CD4-positive, alpha-beta T cell treated with Interleukin-6 at 100 ng/mL for 8 hours (primary cell): Measurements from ENCODE around the gene USP13.

Experiments
- DNase-seq: peaks from one replicate; pipeline ENCODE4 v3.0.0-alpha.2; 2020; ENCODE audit warnings: mixed read lengths, low spot score

Gene USP13

DNA sequence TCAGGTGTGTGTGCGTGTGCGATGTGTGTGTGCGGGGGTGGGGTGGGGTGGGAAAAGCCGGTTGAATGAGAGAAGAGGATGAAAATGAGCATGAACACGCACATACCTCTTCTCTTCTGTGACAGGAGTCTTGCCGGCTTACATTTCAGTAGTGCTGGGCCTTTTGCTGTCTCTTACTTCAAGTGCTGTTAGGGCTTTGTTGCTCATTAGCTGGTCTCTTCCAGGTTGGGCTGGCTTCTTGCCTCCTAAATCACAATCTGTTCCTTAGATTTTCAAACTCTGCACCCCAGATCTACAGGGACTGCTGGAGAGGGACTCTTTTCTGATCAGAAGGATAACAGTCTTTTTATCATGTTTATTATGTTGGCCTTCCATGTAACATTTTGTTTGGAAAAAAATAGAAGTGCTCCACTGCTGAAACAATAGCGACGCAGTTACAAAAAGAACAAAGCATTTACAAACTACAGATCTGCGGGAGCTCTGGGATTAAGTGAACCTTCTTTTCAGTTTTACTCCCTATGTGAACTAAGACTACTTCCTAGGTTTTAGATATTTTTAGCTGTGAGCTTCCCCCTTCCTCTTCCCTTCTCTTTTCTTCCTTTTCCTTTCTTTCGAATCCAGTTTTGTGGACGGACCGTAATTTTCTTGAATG, 48.5 kb downstream of the USP13 start:
- DNase-seq = no peak

DNA sequence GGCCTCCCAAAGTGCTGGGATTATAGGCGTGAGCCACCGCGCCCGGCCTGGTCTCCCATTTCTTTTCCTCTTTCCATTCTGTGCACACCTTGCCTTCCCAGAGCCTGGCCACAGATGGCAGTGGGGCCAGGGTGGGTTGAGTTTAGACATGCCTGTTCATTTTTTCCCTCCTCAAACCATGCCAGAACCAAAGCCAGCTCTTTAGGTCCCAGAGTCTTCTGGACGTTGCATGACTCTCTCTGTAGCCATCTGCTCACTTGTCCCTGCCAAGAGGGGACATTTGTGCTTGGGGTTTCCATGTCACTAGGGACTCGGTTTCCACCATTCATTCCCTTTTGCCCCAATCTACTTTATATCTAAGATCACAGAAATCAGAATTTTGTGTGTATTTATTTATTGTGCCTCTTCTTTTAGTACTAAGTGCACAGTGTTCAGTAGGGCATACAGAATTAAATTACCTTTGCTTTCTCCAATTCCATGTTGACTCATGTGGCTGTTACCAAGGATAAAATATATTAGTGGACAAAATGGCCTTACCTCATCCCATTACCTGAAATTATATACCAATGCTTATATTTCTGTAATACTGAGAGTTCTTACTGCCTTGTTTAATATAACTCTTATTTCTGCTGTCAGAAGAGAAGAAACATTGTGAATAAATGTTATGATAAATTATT, 49.6 kb downstream of the USP13 start:
- DNase-seq = no peak

DNA sequence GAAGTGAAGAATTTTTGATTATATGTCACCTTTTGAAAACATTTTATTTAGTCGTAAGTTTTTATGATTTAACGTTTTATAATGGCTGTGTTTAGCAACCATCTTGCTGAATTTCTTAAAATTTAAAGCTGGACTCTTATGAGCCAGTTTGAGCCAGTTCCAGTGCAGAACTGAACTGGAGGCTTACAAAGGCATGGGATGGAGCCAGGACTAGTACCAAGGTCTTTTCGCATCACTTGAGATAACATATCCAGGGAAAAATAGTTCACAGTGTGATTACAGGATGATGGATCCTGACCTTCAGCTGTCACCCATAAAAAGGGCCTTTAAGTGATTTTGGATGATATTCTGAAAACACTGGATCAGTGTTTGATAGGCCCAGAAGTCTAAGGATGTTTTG, 51.0 kb downstream of the USP13 start:
- DNase-seq = no peak

DNA sequence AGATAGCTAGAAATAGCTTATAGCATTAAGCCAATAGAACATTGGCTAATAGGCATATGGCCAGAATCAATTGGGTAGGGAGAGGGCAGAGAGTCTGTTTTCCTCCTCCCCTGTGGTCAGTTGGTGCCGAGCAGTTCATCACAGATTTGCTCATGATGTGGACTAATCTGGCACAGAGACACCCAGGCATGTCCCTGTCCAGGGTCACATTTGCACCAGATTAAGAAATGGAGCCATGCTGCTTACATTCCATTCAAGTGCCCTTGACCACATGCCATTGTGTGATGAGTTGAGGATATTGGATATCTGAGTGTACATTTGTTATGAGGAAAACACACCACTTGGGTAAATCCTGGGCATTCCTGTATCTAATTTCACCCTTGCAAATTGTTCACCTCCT, 53.4 kb downstream of the USP13 start:
- DNase-seq = no peak

DNA sequence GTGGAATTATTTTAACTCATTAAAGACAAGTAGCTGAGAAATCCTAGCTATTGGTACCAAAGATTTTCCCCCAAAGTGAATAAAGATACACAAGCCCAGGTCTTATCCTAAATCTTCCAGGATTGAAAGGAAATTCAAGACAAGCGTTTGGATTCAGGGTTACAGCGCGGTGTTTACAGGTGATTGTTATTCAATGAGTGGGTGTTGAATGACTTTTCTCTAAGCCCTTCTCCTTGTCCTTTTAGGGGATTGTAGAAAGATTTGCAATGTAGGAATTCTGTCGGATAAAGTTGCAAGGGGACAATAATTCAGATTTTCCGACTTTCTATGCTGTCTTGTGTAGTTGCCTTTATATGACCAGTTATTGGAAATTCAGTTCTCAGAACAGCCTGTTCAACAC, 57.2 kb downstream of the USP13 start:
- DNase-seq = no peak

DNA sequence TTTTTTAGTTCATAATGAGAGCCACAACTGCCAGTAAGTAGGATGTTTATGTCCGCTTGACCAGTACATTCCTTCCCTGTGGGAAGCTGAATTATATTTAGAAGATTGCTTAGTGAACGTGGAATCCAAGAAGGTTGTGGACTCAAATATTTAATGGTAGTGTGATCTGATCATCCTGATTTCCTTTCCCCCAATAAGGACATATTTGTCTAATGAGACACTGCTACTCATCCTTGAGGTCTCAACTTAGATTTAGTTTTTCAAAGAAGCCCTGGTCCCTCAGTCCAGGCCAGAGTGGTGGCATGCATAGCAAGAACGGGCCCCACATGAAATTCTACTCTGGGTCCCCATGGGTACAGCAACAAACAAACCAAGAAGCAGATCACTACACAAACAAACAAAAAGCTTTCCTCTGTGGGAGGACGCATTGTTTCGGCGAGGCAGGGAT, 60.8 kb downstream of the USP13 start:
- no peak for DNase-seq

DNA sequence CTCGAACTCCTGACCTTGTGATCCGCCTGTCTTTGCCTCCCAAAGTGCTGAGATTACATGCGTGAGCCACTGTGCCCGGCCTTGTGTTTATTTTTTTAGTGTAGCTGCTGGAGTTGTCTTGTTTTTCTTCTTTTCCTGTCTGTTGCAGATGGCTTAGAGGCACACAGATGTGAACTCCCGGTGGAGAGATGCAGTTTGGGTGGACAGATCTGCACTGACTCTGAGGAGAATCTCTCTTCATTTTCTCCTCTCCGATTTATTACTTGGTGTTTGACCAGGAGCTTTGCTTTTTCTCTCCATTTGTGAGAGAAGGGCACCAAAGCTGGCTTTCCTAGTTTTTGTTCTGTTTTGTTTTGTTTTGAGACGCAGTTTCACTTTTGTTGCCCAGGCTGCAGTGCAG, 62.7 kb downstream of the USP13 start:
- no peak for DNase-seq

DNA sequence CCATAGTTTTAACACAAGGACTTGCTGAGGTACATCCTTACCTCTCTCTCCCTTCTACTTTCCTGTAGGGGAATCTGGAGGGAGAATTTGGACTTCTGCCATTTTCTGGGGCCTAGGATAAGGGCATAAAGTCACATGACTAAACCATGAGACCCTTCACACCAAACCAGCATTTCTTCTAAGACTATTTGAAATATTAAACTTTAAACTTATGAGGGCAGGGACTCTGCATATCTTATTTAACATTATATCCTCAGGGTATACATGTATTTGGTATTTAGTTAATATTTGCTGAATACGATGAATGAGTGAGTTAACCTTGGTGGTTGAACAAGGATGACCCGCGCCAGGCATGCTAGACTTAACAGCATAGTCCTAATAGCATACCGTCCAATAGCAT, 63.4 kb downstream of the USP13 start:
- no peak for DNase-seq

DNA sequence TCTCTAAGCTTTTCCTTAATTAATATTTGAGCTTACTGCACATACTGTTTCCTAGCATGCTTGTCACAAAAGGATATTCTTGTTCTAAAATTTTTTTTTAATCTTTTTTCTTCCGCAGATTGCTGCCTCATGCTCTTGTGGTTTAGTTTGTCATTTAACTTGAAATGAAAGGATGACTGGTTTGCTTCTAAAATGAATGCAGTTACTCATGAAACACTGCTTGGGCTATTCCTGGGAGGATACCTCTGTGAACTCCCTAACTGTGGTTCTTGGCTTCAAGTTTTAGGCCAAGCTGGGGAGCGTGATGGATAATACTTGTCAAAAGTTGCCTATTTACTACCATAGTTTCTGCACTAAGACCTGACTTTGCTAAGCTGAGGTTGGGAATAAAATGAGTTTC, 64.0 kb downstream of the USP13 start:
- DNase-seq = no peak

DNA sequence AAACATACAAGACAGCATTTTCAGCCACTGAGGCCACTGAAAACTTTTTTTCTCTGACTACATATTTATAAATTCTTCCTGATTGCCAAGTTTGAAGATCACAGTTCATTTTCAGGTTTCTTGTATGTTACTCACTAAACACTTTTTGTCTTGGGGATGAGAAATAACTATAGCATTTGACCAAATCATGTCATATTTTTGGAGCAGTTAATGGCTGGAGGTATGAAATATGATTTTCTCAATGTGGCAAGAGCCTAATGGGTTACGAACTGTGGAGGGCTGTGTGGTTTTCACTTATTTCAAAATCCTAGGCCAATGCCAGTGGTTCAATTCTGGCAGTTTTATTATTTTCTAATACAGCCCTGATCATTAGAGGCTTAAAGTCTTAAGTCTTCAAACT, 64.4 kb downstream of the USP13 start:
- DNase-seq = no peak

DNA sequence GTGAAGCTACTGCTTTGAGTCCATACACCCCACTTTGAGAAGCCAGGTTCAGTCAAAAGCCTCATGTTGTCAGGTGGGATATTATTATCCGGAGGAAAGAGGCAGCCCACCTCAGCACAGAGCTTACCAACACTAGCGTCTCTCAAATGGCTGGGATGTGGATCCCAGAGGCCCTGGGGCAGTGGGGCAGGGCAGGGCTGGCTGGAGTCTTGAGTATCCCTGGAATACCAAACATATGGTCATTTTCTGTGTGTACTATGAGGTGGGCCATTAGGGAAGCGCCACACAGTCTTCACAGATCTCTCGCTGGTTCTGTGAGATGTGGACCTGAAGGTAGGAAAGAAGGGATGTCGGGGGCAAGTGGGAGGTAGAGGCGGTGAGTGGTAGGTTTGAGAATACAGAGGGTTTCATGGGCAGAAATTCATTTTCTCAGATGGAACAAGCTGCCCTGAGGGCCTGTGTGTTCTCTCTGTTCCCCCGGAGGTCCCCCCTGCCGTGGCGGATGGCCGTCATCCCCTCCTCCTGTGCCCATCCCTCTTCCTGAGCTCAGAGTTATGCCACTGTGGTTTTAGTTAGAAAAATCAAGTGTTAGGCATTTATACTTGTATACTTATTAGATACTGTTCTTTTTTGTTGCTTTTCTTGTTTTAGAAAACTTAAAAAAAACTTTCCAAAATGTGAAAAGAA, 66.4 kb downstream of the USP13 start:
- no peak for DNase-seq

DNA sequence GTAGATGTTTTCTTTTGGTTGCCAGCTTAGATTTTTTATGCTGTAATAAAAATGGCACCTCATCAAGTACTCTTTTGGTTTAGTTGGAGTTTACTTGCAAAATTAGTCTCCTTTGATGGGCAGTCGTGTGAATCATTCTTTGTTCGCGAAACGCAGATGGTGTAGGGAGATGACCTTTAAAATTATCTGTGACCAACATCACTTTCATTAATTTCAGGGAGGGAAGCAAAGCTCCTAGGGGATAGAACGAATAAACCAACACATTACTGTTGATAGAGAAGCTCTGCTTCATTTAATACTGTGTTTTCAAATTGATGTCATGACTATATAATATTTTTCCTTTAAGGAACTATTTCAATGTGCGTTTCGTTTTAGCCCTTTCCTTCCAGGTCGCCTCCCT, 67.4 kb downstream of the USP13 start:
- DNase-seq = no peak

DNA sequence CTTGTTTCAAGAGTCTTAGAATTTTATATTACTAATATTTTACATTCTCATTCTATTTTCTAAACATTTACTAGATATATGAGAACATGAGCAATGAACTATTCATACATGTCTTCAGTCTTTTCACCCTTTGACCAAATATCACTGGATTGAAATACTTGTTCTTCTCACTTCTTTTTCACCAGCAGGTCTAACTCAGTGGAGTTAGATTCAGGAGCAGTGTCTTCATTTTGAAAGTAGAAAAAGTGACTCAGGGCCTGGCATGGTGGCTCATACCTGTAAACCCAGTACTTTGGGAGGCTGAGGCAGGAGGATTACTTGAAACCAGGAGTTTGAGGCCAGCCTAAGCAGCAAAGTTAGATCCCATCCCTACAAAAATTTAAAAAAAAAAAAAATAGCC, 70.8 kb downstream of the USP13 start:
- no peak for DNase-seq

DNA sequence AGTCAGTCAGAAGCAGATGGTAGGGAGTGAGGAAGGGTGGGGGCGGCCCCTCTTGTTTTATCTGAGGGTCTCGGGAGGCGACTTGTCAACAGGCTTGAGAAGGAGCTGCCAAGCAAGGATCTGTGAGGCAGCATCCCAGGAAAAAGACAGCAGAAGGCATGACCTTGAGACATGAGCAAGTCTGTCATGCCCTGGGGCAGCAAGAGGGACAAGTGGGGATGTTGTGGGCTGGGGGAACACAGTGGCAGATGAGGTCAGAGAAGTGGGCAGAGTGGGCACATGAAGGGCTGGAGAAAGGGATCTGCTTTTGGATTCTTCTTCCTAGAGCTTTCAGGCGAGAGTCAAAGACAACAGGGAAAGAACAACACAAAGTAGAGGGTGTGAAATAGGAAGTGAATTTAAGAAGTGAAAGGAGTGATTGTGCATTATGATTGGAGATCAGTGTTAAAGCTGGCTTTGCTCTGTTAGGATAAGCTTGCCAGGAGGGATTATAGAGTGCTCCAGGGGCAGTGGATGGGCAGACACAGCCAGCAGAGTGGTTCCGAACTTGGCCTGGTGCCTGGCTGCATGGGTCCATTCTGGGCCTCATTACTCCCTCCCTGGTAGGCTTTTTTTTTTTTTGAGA, 73.3 kb downstream of the USP13 start:
- no peak for DNase-seq

DNA sequence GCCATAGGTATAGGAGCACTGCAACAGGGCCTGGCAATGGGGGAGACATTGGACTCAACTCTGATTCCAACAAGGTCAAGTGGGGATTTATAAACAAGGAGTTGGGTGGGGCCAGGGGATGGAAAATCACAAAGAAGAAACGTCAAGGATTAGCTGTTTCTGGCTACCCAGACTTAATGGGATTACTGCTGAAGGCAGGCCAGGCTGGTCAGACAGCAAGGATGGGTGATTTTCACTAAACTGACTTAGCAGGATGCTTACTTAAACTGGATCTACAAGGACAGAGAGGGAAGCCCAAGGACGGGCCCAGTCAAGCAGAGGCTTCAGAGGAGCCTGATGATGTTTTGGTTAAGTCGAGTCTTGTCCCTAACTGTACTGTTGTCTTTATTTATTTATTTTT, 76.2 kb downstream of the USP13 start:
- DNase-seq = no peak

DNA sequence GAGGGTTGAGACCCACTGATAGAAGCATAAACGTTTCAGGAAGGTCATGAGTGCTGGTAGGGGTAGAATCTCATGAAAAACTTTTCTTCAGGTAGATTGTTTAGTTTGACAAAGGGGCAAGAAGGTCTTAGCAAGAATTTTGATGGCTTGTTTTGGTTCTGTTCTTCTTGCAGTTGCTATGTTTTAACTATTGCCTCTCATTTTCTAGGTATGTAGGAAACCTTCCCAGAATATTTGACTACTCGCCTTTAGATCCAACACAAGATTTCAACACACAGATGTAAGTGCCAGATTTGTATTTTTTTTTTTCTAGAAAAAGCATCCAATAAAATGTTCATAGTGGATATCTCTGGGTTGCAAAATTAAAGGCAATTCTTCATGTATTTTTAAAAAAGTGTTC, 77.1 kb downstream of the USP13 start:
- no peak for DNase-seq

DNA sequence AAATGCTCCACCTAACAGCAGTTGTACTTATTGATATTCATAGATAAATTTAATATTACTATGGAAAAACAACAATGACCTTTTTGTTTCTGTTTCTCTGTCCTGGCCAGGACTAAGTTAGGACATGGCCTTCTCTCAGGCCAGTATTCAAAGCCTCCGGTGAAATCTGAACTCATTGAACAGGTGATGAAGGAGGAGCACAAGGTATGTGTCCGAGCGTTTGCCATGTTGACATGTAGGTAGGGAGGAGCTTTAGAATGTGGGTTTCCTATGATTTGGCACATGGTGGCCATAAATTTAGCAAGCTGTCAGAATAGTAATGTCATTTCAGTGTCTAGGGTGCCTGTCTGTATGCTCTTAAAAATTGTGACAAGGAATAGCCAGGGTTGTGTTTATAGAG, 77.7 kb downstream of the USP13 start:
- no peak for DNase-seq

DNA sequence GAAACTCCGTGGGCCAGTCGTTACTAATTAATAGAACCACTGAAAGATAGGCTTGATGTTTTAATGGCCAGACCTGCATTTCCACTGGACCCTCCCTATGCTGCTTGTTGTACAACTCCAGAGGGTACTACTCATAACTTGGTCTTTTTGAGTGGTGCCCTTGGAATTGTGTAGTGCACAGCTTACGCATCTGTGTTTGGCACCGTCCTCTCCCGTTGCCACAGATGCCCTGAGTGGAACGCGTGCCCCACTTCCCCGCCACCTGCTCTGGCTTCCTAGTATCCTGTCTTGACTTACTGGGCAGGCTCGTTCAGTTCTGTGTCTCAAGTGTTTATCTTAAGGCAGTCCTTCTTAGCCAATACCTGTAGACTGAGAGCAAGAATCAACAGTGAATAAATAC, 78.7 kb downstream of the USP13 start:
- DNase-seq = no peak

DNA sequence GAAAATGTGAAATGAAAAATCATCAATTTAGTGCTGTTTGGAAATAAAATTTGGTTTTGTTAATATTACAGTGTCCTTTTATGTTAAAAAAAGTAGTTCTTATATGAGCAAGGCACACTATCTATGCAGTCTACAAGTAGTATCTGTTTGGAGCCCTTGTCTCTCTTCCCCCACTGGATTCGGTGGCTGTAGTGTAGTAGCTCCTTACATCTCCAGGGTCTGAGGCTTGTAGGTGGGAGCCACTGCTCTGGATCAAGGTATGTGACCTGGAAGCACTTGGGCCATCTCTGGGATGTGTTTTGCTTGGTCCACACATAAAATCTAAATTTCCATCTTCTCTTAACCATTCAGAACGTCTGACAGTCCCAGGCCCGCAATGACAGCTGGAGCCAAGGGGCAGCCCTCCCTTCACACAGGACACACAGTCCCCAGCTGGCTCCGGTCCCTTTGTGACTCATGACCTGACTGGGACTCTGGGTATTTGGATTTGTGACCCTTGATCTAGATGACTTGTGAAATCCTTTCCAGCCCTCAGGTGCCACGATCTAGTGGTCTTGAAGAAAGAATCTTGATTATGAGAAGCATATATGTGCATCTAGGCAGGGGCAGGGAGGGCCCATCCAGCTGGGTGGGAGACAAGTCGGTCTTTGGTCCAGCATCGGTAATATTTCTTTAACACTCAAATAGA, 80.0 kb downstream of the USP13 start:
- DNase-seq = no peak

DNA sequence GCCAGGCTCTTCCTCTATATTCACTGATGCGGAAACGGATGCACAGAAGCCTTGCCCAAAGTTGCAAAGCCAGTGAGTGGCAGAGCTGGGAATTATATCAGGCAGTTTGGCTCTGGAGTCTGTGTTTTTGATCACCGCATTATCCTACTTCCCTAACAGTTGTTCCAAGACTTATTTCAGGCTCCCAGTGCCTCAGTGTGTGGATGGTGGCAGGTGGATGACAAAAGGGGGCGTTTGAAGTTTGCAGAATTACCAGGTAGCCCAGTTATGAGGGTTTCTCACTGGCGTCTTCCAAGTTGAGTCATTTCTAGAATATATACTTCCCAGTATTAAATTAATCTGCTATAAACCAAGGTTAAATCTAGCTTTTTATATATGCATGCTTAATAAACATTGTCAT, 81.0 kb downstream of the USP13 start:
- DNase-seq = no peak

DNA sequence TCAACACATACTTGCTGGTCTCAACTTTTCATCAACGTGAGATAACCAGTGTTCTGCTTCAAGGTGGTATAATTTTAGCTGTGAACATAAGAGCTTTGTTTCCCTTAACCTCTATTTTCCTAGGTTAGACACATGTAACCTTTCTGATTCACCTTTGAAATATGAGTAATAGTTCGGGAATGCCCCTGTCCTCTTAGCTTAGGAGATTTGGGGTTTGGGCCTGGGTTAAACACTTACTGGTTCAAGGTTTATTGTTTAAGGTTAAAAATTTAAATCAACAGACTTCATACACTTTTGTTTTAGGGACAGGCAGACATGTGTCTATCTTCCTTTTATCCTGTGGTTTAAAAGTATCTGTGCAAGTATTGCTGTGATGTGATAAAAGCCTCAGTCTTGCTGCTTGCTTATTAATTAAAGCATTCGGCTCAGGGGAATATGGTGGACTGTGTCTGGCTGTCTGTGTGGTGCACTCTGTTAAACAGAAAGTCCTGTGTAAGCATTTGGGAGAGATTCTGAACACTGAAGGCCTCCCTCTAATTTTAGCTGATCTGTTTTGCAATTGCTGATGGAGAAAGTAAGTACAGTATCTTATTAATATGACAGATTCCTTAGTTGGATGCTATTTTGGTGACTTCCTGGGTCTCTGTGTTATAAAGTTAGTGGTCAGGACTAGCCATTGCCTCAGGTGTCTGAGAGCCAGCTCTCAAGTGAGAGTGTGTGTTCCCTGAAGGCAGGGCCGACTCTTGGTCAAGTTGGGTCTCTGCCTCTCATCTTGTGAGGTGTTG, 81.8 kb downstream of the USP13 start:
- DNase-seq = no peak

DNA sequence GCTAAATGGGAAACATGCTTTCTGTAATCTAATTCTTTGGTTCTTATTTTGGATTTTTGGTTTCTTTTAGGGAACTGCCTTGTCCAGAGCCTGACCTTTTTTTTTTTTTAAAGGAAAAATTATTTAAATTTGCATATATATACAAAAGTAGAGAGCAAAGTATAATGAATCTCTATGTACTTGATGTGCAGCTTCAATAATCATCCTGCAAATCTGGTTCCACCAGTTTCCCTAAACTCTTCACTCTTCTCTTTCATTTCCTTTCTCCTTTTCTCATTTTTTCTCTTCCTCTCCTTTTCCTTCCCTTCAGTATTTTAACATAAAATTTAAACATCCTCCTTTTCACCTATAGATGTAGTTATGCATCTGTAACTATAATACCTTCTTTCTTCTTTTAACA, 82.5 kb downstream of the USP13 start:
- no peak for DNase-seq
